ENCODE data around the gene ENO2.
A peak's percentile ranks its signal among the peaks of the same experiment; 100 is the strongest.
"Not testable (repeated sequence)": the region's sequence is repeated elsewhere in the genome, so short reads cannot be mapped to it uniquely, and the experiment has no call there.

ENO2 gene

DNA sequence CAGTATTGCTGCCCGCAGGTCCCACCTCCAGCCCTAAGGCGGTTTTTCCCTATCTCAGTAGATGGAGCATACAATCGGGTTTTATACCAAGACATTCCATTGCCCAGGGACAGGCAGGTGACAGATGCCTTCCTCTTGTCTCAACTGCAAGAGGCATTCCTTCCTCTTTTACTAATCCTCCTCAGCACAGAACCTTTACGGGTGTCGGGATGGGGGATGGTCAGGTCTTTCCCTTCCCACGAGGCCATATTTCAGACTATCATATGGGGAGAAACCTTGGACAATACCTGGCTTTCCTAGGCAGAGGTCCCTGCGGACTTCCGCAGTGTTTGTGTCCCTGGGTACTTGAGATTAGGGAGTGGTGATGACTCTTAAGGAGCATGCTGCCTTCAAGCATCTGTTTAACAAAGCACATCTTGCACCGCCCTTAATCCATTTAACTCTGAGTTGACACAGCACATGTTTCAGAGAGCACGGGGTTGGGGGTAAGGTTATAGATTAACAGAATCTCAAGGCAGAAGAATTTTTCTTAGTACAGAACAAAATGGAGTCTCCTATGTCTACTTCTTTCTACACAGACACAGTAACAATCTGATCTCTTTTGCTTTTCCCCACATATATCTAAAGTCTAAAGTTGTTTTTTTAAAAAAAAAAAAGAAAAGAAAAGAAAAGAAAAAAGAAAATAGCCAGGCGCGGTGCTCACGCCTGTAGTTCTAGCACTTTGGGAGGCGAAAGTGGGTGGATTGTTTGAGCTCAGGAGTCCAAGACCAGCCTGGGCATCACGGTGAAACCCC is 28.0 kb upstream of the ENO2 start:
- DNase-seq (ENCODE audit: low read depth, low spot score): peak; percentile 45

GRCh38 chr12:6887460-6887859 is 26.9 kb upstream of the ENO2 start:
- DNase-seq (ENCODE audit: low read depth, low spot score): no peak

DNA sequence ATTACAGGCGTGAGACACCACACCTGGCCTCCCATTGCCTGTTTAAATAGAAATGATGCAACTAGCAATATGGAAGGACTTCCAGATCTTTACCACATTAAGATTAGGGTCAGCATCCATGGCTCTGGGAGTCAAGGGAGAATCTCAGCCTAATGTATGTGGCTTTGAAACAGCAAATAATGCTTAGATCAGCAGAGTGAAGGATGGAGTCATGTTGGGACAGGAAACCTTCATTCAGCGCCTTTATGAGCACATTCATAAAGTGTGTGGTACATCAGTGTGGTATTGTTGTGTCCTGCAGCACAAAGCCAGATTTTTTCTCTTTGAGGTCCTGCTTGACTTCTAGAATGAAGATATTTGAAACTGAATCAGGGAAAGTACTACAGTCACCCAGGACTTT is 26.0 kb upstream of the ENO2 start:
- DNase-seq (ENCODE audit: low read depth, low spot score): no peak

- not testable (repeated sequence) for DNase-seq (ENCODE audit: low read depth, low spot score)
Observed at GRCh38 chr12:6888794-6889193, 25.6 kb upstream of the ENO2 start.

DNA sequence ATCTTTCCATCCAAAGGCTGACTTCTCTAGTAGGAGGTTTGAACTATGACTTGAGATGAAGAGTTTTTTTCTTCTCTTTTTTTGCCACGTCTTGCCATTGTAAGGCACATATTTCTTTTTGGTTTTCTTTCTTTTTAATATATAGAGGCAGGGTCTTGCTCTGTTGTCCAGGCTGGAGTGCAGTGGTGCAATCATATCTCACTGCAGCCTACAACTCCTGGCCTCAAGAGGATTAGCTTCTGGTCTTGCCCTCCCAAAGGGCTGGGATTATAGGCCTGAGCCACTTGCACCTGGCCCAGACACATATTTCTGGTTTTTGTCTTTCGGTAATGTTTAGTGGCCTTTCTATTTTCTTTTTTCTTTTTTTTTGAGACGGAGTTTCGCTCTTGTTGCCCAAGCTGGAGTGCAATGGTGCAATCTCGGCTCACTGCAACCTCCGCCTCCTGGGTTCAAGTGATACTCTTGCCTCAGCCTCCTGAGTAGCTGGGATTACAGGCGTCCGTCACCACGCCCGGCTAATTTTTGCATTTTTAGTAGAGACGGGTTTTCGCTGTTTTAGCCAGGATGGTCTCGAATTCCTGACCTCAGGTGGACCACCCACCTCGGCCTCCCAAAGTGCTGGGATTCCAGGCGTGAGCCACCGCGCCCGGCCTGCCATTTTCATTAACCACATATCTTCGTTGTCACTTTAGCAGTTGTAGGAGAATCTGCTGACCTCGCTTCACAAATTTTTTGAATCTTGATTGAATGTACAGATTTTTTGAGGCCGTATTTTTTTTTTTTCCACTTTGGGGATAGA is 24.4 kb upstream of the ENO2 start:
- peak; percentile 55 for DNase-seq (ENCODE audit: low read depth, low spot score)

DNA sequence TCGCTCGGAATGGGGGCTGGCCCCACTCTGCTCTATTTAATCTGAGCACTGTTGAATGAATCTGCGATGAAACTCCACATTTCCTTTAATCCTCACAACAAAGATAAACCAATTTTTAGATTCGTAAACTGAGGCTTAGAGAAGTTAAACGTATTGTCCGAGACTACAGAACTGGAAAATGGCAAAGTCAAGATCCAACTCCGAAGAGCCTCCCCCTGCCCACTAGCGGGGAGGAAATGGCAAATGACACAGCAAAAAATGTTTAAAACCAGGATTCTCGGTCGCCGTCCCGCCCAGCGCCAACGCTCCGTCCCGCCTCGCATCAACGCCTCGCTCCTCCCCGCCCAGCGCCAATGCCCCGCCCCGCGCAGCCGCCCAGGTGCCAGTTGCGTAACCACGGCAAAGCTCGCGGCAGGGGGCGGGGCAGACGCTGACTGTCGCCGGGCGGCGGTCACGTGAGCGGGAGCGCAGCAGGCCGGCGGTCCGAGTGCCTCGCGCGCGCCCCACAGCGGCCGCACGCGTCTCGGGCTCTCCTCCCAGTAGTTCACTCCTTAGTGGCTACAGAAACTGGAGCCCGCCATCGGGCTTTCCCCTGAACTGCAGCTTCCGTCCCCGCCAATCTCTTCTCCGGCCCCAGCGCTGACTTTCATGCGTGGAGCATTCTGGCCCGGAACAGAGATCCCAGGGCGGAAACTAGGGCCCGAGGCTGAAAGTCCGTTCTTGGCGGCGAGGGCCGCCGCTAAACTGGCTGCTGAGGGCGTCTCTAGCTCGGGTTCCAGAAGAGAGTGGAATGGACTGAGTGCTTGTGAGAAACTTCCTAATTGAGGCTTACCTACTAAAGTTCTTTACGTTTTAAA is 23.4 kb upstream of the ENO2 start:
- peak; percentile 99 for DNase-seq (ENCODE audit: low read depth, low spot score)

- no peak for DNase-seq (ENCODE audit: low read depth, low spot score)
Observed at GRCh38 chr12:6891646-6892001, 22.8 kb upstream of the ENO2 start.

GRCh38 chr12:6892683-6893082 is 21.7 kb upstream of the ENO2 start:
- DNase-seq (ENCODE audit: low read depth, low spot score): not testable (repeated sequence)

GRCh38 chr12:6894321-6894720 is 20.1 kb upstream of the ENO2 start:
- no peak for DNase-seq (ENCODE audit: low read depth, low spot score)

DNA sequence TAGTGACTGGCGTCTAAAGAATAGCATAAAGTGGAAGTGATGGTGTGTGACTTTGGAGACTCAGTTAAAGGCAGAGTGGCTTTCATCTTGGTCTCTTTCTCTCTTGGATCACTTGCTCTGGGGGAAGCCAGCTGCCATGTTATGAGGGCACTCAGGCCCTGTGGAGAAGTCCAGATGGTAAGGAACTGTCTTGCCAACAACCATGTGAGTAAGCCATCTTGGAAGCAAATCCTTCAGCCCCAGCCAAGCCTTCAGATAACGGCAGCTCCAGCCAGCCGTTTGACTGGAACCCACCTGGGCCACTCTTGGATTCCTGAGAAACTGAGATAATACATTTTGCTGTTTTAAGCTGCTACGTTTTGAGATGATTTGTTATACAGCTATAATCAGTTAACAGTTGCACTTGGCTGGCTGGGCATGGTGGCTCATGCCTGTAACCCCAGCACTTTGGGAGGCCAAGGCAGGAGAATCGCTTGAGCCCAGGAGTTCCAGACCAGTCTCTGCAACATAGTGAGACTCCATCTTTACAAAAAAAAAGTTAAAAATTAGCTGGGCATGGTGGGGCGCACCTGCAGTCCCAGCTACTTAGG is 17.4 kb upstream of the ENO2 start:
- DNase-seq (ENCODE audit: low read depth, low spot score): no peak

GRCh38 chr12:6899427-6899826 is 15.0 kb upstream of the ENO2 start:
- no peak for DNase-seq (ENCODE audit: low read depth, low spot score)

- no peak for DNase-seq (ENCODE audit: low read depth, low spot score)
Observed at GRCh38 chr12:6899837-6900519, 14.4 kb upstream of the ENO2 start.

- no peak for DNase-seq (ENCODE audit: low read depth, low spot score)
Observed at GRCh38 chr12:6902448-6902847, 11.9 kb upstream of the ENO2 start.

GRCh38 chr12:6903722-6904121 is 10.7 kb upstream of the ENO2 start:
- DNase-seq (ENCODE audit: low read depth, low spot score): no peak

DNA sequence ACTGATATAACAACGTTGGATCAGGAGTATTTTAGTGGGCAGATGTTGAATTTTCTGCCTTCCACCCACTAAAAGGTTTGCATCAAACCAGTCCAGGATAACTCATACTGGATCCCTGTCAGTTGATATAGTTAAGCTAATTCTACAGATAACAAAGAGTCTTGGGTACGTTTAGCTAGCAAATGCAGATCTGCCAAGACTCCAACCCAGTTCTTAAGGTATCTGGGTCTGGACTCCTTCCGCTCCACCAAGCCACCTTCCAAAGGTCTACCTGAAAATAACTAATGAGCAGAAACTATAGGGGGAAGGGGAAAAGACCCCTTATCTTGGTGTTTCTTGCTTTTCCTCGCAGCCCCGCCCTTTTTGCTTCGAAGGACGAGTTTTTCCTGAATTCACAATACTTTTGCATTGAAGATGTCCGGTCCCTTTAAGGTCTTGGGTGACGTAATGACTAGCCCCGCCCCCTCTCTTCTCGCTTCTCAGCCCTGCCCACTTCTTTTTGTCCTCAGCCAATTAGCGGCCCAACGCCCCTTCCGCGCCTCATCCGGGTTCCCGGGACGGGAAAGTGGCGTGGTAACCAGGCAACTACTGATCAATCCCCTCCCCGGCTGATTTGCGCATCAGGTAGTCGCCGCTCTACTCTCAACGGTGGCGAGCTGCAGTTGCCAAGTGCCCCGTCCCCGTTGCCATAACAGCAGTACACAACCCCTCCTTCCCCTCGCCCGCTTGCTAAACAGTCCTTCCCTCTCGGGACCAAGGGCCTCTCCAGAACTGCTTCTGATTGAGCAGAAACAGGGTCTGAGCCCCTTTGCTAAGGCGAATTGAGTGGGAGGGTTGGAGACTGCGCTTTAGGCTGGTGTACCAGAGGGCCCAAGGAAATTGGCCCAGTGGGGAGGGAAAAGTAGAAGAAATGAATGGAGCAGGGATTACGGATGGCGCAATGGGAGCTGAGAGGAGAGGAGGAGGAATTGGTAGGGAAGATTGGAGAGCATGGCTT is 9.8 kb upstream of the ENO2 start, which contains the start of gene LRRC23:
TSS of gene LRRC23 (plus strand) at position 543 of the 997 bp plus-strand sequence. CDS start 812 bp downstream, outside the sequence.
- DNase-seq (ENCODE audit: low read depth, low spot score): peak; percentile 100

DNA sequence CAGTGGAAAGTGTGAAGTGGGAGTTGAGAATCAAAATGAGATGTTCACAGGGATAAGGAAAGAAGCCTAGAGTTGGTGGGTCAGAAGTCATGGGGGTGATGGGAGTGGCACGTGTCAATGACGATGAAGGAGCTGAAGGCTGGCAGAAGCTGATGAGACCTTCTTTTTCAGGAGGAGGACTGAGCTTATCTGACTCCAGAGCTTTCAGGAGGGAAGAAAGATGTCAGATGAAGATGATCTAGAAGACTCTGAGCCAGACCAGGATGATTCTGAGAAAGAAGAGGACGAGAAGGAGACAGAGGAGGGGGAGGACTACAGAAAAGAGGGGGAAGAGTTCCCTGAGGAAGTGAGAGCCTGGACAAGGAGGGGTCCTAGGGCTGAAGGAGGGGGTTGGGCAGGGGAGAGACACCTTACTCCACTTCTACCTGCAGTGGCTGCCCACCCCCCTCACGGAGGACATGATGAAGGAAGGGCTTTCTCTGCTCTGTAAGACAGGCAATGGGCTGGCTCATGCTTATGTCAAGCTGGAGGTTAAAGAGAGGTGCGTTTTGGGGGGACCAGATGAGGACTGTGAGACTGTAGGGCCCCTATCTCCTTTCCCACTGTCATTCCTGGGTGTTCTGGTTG is 8.9 kb upstream of the ENO2 start:
- DNase-seq (ENCODE audit: low read depth, low spot score): no peak

- DNase-seq (ENCODE audit: low read depth, low spot score): not testable (repeated sequence)
Observed at GRCh38 chr12:6908141-6908540, 6.2 kb upstream of the ENO2 start.

- no peak for DNase-seq (ENCODE audit: low read depth, low spot score)
Observed at GRCh38 chr12:6909421-6910145, 4.8 kb upstream of the ENO2 start.
